OCI-LY3 (cell line): ENCODE measurements around the gene GP1BA.

Experiments
- H2AFZ ChIP-seq: fragments of 200-600, 300-600 bp; shearing (Covaris generic); 2 replicates; pipeline ENCODE4 v1.6.0; 2014; ENCODE audit warnings: antibody characterized with exemption, low read depth, low read length
- H3K27ac ChIP-seq: fragments of 200-600, 300-600 bp; sonication (generic); 2 replicates; pipeline ENCODE4 v1.5.1; 2014; ENCODE audit warnings: mild to moderate bottlenecking, low read length, moderate library complexity, mixed read lengths
- H3K27me3 ChIP-seq: fragments of 200-600, 300-600 bp; sonication (generic); 2 replicates; pipeline ENCODE4 v1.6.1; 2014; ENCODE audit warnings: low read depth, low read length, mixed read lengths
- H3K36me3 ChIP-seq: fragments of 200-600, 300-600 bp; sonication (generic); replicated peaks from 2 replicates; pipeline ENCODE3; 2014; ENCODE audit warnings: low read depth, low read length, mixed read lengths
- H3K4me1 ChIP-seq: fragments of 300-600, 200-600 bp; sonication (generic); 2 replicates; pipeline ENCODE4 v1.6.1; 2014; ENCODE audit warnings: low read length, mixed read lengths
- H3K4me2 ChIP-seq: fragments of 200-600, 300-600 bp; sonication (generic); 2 replicates; pipeline ENCODE4 v1.6.1; 2014; ENCODE audit warnings: low read length, mixed read lengths
- H3K4me3 ChIP-seq: fragments of 300-600, 200-600 bp; sonication (generic); 2 replicates; pipeline ENCODE4 v1.5.1; 2014; ENCODE audit warnings: antibody characterized with exemption, mild to moderate bottlenecking, low read length, moderate library complexity
- H3K79me2 ChIP-seq: fragments of 300-600, 200-600 bp; shearing (Covaris generic); 2 replicates; pipeline ENCODE4 v1.6.1; 2014; ENCODE audit warnings: mild to moderate bottlenecking, low read length, mixed read lengths
- H3K9ac ChIP-seq: fragments of 300-600, 200-600 bp; shearing (Covaris generic); 2 replicates; pipeline ENCODE4 v1.6.0; 2014; ENCODE audit warnings: mild to moderate bottlenecking, low read length, moderate library complexity
- H3K9me3 ChIP-seq: fragments of 200-600, 300-600 bp; shearing (Covaris generic); 2 replicates; pipeline ENCODE4 v1.6.1; 2014; ENCODE audit warnings: low read length, mixed read lengths; ENCODE audit not compliant: insufficient read depth
- H4K20me1 ChIP-seq: fragments of 200-600, 300-600 bp; sonication (generic); 2 replicates; pipeline ENCODE4 v1.6.1; 2016; ENCODE audit warnings: low read length, mixed read lengths; ENCODE audit not compliant: insufficient read depth
- EZH2phosphoT487 ChIP-seq: fragments of 200-600 bp; shearing (Covaris generic); IDR thresholded peaks from 2 replicates; pipeline ENCODE4 v1.6.1; 2018; ENCODE audit warnings: antibody characterized with exemption, mixed run types, low read depth
- TF ChIP-seq, protein P1 (sequence below): fragments of 200-600, 300-600 bp; sonication (generic); IDR thresholded peaks from 2 replicates; pipeline ENCODE4 v1.5.1; 2014; ENCODE audit warnings: antibody characterized with exemption, low read length, low read depth

GP1BA gene

GRCh38 chr17:4893721-4894560, 38.1 kb upstream of the GP1BA start:
- H3K4me1 ChIP-seq, result peaks cover 14% of the 10 kb centered on the region
- H3K9ac ChIP-seq, result no peak overlapping the region
- peaks cover 7% of the 10 kb centered on the region for H3K36me3 ChIP-seq
- H3K4me2 ChIP-seq, result no peak overlapping the region
- H3K27ac ChIP-seq, result no peak overlapping the region
- H3K9me3 ChIP-seq, result no peaks in the 10 kb centered on the region
- H3K79me2 ChIP-seq, result no peaks in the 10 kb centered on the region
- no peaks in the 10 kb centered on the region for H4K20me1 ChIP-seq
- H2AFZ ChIP-seq, result no peak overlapping the region
- no peaks in the 10 kb centered on the region for H3K27me3 ChIP-seq
- no peak for TF ChIP-seq EZH2phosphoT487
- TF ChIP-seq, protein P1, sequence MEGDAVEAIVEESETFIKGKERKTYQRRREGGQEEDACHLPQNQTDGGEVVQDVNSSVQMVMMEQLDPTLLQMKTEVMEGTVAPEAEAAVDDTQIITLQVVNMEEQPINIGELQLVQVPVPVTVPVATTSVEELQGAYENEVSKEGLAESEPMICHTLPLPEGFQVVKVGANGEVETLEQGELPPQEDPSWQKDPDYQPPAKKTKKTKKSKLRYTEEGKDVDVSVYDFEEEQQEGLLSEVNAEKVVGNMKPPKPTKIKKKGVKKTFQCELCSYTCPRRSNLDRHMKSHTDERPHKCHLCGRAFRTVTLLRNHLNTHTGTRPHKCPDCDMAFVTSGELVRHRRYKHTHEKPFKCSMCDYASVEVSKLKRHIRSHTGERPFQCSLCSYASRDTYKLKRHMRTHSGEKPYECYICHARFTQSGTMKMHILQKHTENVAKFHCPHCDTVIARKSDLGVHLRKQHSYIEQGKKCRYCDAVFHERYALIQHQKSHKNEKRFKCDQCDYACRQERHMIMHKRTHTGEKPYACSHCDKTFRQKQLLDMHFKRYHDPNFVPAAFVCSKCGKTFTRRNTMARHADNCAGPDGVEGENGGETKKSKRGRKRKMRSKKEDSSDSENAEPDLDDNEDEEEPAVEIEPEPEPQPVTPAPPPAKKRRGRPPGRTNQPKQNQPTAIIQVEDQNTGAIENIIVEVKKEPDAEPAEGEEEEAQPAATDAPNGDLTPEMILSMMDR, result no peak
- H3K4me3 ChIP-seq, result no peak overlapping the region

DNA sequence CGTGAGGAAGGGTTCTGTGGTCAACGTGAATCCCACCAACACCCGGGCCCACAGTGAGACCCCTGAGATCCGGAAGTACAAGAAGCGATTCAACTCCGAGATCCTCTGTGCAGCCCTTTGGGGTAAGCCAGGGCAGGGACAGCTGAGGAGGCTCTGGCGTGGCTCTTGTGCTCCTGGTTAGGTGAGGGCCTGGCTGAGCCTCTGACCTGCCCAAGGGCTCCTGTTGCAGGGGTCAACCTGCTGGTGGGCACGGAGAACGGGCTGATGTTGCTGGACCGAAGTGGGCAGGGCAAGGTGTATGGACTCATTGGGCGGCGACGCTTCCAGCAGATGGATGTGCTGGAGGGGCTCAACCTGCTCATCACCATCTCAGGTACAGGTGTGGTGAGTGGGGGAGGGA, 37.0 kb upstream of the GP1BA start:
- H3K9ac ChIP-seq, result no peak overlapping the region
- no peak overlapping the region for H3K4me2 ChIP-seq
- H2AFZ ChIP-seq, result no peak overlapping the region
- no peaks in the 10 kb centered on the region for H3K79me2 ChIP-seq
- no peaks in the 10 kb centered on the region for H3K27me3 ChIP-seq
- peaks cover 14% of the 10 kb centered on the region for H3K4me1 ChIP-seq
- no peak overlapping the region for H3K27ac ChIP-seq
- no peak overlapping the region for H3K4me3 ChIP-seq
- H3K36me3 ChIP-seq, result peaks cover 7% of the 10 kb centered on the region
- H4K20me1 ChIP-seq, result no peaks in the 10 kb centered on the region
- no peak for TF ChIP-seq EZH2phosphoT487
- TF ChIP-seq, protein P1, result no peak
- H3K9me3 ChIP-seq, result no peaks in the 10 kb centered on the region

- Histone ChIP-seq H3K27me3 (no peaks in the 10 kb centered on the region), H2AFZ (no peak overlapping the region), H3K4me1 (peaks cover 14% of the 10 kb centered on the region), H3K9ac (no peak overlapping the region), H3K27ac (no peak overlapping the region), H3K79me2 (no peaks in the 10 kb centered on the region), H3K9me3 (no peaks in the 10 kb centered on the region), H3K36me3 (peaks cover 7% of the 10 kb centered on the region), H3K4me2 (no peak overlapping the region), H4K20me1 (no peaks in the 10 kb centered on the region), H3K4me3 (no peak overlapping the region)
- no peak for TF ChIP-seq EZH2phosphoT487
- TF ChIP-seq, protein P1, result no peak
Measured at GRCh38 chr17:4895657-4896331, 36.3 kb upstream of the GP1BA start.
